Measurements from ENCODE around the gene ZDHHC11. TPM values are rescaled to one million over a fixed set of nuclear protein-coding genes. Genes with fewer than 3 reads are reported as not detected.
"Not testable (repeated sequence)": the region's sequence is repeated elsewhere in the genome, so short reads cannot be mapped to it uniquely, and the experiment has no call there.

Gene ZDHHC11
- total RNA-seq, 1 experiment from 2014 or later, result 17.0 TPM

DNA sequence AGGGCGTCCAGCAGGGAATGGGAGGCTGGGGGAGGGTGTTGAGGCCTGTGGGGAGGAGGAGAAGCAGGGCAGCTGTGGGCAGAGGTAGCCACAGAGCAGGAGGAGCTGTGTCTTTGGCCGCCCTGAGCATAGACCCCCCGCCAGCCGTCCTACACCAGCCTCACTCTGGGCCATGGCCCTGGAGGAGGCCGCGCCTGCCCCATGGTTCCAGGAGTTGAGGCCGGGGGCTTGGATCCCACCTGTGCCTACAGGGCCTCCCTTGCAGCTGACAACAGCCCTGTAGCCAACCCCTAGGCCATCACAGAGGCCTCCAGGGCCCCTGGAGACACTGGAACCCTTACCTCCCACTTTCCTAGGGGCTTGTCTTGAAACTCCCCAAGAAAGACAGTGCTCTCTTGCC, 3.0 kb downstream of the ZDHHC11 start:
- H3K9ac ChIP-seq (ENCODE audit: low read length); H3K4me1 ChIP-seq (ENCODE audit: control insufficient read depth in 1 of 2, insufficient read depth in 2 of 2, low read length in 2 of 2); H4K20me1 ChIP-seq (ENCODE audit: insufficient read depth); CTCF ChIA-PET; intact Hi-C loops (cut with micrococcal nuclease); H3K4me2 ChIP-seq (ENCODE audit: low read length); H3K79me2 ChIP-seq (ENCODE audit: insufficient read depth, low read length); H3K27me3 ChIP-seq (ENCODE audit: insufficient read depth, low read length); H3K9me2 ChIP-seq (ENCODE audit: insufficient read depth); RAD21 ChIA-PET (ENCODE audit: low non-redundant PET in 1 of 2, low total read pairs in 2 of 2, uncharacterized antibody in 2 of 2, unreplicated experiment in 2 of 2); BruUV-seq (replicated peaks); H3K9me3 ChIP-seq (ENCODE audit: control insufficient read depth in 1 of 2, insufficient read depth in 1 of 2, low read depth in 1 of 2, low read length in 2 of 2); H3K36me3 ChIP-seq (ENCODE audit: control insufficient read depth in 1 of 2, insufficient read depth in 2 of 2, low read length in 2 of 2); H3K4me3 ChIP-seq (replicated peaks in 1 of 2; ENCODE audit: low read depth in 1 of 2, low read length in 2 of 2); POLR2A ChIA-PET; DNase-seq (ENCODE audit: low read depth, low spot score); H2AFZ ChIP-seq (ENCODE audit: low read depth, low read length, poor library complexity, severe bottlenecking); H3K27ac ChIP-seq (ENCODE audit: low read depth, low read length); ATAC-seq: not testable (repeated sequence)

DNA sequence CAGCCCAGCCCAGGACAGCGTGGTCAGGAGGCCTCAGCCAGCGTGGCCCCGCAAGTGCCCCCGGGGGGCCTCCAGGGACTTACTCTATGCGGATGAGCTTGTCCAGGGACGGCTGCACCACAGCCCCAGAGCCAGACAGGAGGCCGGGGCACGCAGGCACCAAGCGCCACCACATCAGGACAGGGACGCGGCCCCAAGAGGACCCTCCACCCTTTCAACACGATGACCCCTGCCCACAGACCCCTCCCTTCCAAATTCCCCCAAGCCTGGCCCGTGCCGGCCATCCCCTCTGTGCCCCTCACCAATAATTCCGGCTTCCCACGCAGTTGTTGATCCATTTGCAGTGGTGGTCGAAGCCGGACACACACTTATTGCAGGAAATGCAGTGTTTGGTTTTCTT, 3.6 kb downstream of the ZDHHC11 start:
- intact Hi-C loops (cut with micrococcal nuclease); RAD21 ChIA-PET (ENCODE audit: low non-redundant PET in 1 of 2, low total read pairs in 2 of 2, uncharacterized antibody in 2 of 2, unreplicated experiment in 2 of 2); POLR2A ChIA-PET; H4K20me1 ChIP-seq (ENCODE audit: insufficient read depth); H3K4me2 ChIP-seq (ENCODE audit: low read length); H3K9me2 ChIP-seq (ENCODE audit: insufficient read depth); H3K79me2 ChIP-seq (ENCODE audit: insufficient read depth, low read length); H3K4me3 ChIP-seq (replicated peaks in 1 of 2; ENCODE audit: low read depth in 1 of 2, low read length in 2 of 2); BruUV-seq (replicated peaks); H3K27ac ChIP-seq (ENCODE audit: low read depth, low read length); H3K9ac ChIP-seq (ENCODE audit: low read length); H2AFZ ChIP-seq (ENCODE audit: low read depth, low read length, poor library complexity, severe bottlenecking); CTCF ChIA-PET; H3K4me1 ChIP-seq (ENCODE audit: control insufficient read depth in 1 of 2, insufficient read depth in 2 of 2, low read length in 2 of 2); H3K27me3 ChIP-seq (ENCODE audit: insufficient read depth, low read length); H3K9me3 ChIP-seq (ENCODE audit: control insufficient read depth in 1 of 2, insufficient read depth in 1 of 2, low read depth in 1 of 2, low read length in 2 of 2); ATAC-seq; H3K36me3 ChIP-seq (ENCODE audit: control insufficient read depth in 1 of 2, insufficient read depth in 2 of 2, low read length in 2 of 2); DNase-seq (ENCODE audit: low read depth, low spot score): not testable (repeated sequence)

DNA sequence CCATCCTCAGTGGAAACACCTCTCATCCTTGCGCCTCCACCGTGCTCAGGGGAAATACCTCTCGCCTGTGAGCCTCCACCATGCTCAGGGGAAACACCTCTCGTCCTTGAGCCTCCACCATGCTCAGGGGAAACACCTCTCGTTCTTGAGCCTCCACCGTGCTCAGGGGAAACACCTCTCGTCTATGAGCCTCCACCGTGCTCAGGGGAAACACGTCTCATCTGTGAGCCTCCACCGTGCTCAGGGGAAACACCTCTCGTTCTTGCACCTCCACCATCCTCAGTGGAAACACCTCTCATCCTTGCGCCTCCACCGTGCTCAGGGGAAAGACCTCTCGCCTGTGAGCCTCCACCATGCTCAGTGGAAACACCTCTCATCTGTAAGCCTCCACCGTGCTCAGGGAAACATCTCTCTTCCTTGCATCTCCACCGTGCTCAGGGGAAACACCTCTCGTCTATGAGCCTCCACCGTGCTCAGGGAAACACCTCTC, 4.1 kb downstream of the ZDHHC11 start:
- H3K4me3 ChIP-seq (replicated peaks in 1 of 2; ENCODE audit: low read depth in 1 of 2, low read length in 2 of 2); DNase-seq (ENCODE audit: low read depth, low spot score); H3K9me3 ChIP-seq (ENCODE audit: control insufficient read depth in 1 of 2, insufficient read depth in 1 of 2, low read depth in 1 of 2, low read length in 2 of 2); H3K36me3 ChIP-seq (ENCODE audit: control insufficient read depth in 1 of 2, insufficient read depth in 2 of 2, low read length in 2 of 2); ATAC-seq; H3K9me2 ChIP-seq (ENCODE audit: insufficient read depth); H4K20me1 ChIP-seq (ENCODE audit: insufficient read depth); POLR2A ChIA-PET; H3K27me3 ChIP-seq (ENCODE audit: insufficient read depth, low read length); intact Hi-C loops (cut with micrococcal nuclease); H3K4me2 ChIP-seq (ENCODE audit: low read length); H3K27ac ChIP-seq (ENCODE audit: low read depth, low read length); H3K4me1 ChIP-seq (ENCODE audit: control insufficient read depth in 1 of 2, insufficient read depth in 2 of 2, low read length in 2 of 2); CTCF ChIA-PET; BruUV-seq (replicated peaks); H2AFZ ChIP-seq (ENCODE audit: low read depth, low read length, poor library complexity, severe bottlenecking); H3K9ac ChIP-seq (ENCODE audit: low read length); RAD21 ChIA-PET (ENCODE audit: low non-redundant PET in 1 of 2, low total read pairs in 2 of 2, uncharacterized antibody in 2 of 2, unreplicated experiment in 2 of 2); H3K79me2 ChIP-seq (ENCODE audit: insufficient read depth, low read length): not testable (repeated sequence)

DNA sequence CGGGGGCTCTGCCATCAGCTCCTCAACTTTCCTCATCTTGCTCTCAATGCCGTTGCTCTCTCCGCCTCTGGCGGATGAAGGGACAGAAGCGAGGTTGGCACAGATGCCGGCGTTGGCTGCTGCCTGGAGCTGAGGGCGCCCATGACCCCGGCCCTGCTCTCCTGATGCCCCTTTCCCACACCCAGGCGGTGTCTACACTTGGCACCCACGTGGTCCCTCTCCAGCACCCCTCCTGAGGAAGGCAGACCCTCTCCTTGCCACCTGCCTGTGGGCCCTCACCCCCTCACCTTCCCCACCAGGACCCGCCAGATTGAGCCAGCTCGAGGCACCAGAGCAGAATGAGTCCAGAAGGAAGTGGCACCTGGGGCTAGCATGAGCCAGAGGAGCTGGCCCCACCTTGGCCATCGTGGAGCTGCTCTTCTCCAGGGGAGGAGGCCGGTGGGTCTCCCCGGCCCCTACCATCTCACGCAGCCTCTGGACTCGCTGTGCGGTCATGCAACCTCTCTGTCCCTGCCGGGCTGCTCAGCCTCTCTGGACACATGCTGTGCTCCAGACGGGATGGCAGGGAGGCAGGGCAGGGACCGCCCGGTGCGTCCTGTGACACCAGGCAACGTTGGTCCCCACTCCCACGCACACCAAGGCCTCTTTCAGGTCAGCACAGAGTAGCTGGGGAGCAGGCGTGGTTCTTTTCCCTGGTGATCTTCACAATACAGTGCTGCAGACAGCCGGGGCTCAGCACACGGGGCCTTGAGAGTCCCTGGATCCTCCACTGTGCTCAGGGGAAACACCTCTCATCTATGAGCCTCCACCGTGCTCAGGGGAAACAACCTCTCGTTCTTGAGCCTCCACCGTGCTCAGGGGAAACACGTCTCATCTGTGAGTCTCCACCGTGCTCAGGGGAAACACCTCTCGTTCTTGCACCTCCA, 4.8 kb downstream of the ZDHHC11 start:
- H3K9me2 ChIP-seq (ENCODE audit: insufficient read depth); BruUV-seq (replicated peaks); H3K4me1 ChIP-seq (ENCODE audit: control insufficient read depth in 1 of 2, insufficient read depth in 2 of 2, low read length in 2 of 2); H2AFZ ChIP-seq (ENCODE audit: low read depth, low read length, poor library complexity, severe bottlenecking); H3K4me2 ChIP-seq (ENCODE audit: low read length); H3K9ac ChIP-seq (ENCODE audit: low read length); H3K27ac ChIP-seq (ENCODE audit: low read depth, low read length); H3K36me3 ChIP-seq (ENCODE audit: control insufficient read depth in 1 of 2, insufficient read depth in 2 of 2, low read length in 2 of 2); intact Hi-C loops (cut with micrococcal nuclease); DNase-seq (ENCODE audit: low read depth, low spot score); H3K27me3 ChIP-seq (ENCODE audit: insufficient read depth, low read length); H3K4me3 ChIP-seq (replicated peaks in 1 of 2; ENCODE audit: low read depth in 1 of 2, low read length in 2 of 2); H4K20me1 ChIP-seq (ENCODE audit: insufficient read depth); CTCF ChIA-PET; ATAC-seq; POLR2A ChIA-PET; RAD21 ChIA-PET (ENCODE audit: low non-redundant PET in 1 of 2, low total read pairs in 2 of 2, uncharacterized antibody in 2 of 2, unreplicated experiment in 2 of 2); H3K79me2 ChIP-seq (ENCODE audit: insufficient read depth, low read length); H3K9me3 ChIP-seq (ENCODE audit: control insufficient read depth in 1 of 2, insufficient read depth in 1 of 2, low read depth in 1 of 2, low read length in 2 of 2): not testable (repeated sequence)
